Left ventricle myocardium inferior (tissue), 1 donor: ENCODE measurements around the gene MED10. TPM values are rescaled to one million over a fixed set of nuclear protein-coding genes. Genes with fewer than 3 reads are reported as not detected.

ENCODE experiments used
- DNase-seq: peaks from one replicate; pipeline ENCODE4 v3.0.0-alpha.2; 2020
- H3K27ac ChIP-seq: fragments of 200-600 bp; replicated peaks from 2 replicates; pipeline ENCODE4 v1.8.0; 2021
- H3K27me3 ChIP-seq: fragments of 200-600 bp; 2 replicates; pipeline ENCODE4 v1.8.0; 2021; ENCODE audit warnings: low read depth
- H3K36me3 ChIP-seq: fragments of 200-600 bp; 2 replicates; pipeline ENCODE4 v1.8.0; 2021
- H3K4me1 ChIP-seq: fragments of 200-600 bp; 2 replicates; pipeline ENCODE4 v1.8.0; 2021
- H3K4me3 ChIP-seq: fragments of 200-600 bp; 2 replicates; pipeline ENCODE4 v1.8.0; 2021; ENCODE audit warnings: mild to moderate bottlenecking, moderate library complexity
- H3K9me3 ChIP-seq: fragments of 200-600 bp; replicated peaks from 2 replicates; pipeline ENCODE4 v1.8.0; 2021
- intact Hi-C: fragments of 100-400 bp; cut with micrococcal nuclease; formaldehyde crosslinking; loops from one replicate; pipeline ENCODE4 v1.11.0; 2022
- total RNA-seq: library from RNA; stranded (reverse); fragmentation: NEBNext Ultra II Directional; extraction: Animal tissue kit (Norgen Biotek cat#: 25700); gene quantifications from one replicate; pipeline ENCODE4 v1.2.1, GENCODE V29; 2021
- TF ChIP-seq, protein P1 (sequence below): fragments of 200-600 bp; IDR thresholded peaks from 2 replicates; pipeline ENCODE4 v1.8.0; 2021; ENCODE audit warnings: antibody characterized with exemption, mild to moderate bottlenecking, borderline replicate concordance
- donor health status: DM: no; HTN: yes; CAD: no; lungs with severe emphysema.

The MED10 gene
- total RNA-seq, 1 donor from 2014 or later, result 26.3 TPM

DNA sequence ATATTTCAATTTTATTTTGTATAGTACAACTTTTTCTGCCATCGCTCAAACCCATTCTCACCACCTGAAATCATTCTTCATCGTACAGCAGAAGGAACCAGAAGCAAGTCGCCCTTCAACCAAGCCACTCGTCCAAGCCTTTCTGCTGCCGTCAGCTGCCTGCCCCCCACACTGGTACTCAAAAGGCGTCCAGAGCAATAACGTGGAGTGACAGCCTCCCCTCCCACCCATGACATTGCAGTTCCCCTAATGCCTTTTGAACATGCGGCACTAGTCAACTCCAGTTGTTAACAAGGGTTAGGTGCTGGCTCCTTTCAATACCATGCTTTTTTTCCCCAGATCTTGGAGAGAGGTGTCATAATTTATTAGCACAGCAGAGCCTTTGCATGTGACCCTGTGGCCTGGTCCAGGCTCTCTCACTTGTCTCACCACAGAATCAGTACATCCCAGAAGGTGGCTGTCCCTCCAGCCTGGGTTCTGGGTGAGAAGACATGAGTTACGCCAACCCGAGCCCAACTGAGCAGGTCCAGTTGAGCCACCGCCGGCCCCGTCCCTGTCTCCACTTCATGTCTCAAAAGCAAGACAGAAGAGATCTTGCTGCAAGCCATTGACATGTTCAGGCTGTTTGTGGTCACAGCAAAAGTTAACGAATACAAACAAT, 20.4 kb upstream of the MED10 start:
- TF ChIP-seq, protein P1, sequence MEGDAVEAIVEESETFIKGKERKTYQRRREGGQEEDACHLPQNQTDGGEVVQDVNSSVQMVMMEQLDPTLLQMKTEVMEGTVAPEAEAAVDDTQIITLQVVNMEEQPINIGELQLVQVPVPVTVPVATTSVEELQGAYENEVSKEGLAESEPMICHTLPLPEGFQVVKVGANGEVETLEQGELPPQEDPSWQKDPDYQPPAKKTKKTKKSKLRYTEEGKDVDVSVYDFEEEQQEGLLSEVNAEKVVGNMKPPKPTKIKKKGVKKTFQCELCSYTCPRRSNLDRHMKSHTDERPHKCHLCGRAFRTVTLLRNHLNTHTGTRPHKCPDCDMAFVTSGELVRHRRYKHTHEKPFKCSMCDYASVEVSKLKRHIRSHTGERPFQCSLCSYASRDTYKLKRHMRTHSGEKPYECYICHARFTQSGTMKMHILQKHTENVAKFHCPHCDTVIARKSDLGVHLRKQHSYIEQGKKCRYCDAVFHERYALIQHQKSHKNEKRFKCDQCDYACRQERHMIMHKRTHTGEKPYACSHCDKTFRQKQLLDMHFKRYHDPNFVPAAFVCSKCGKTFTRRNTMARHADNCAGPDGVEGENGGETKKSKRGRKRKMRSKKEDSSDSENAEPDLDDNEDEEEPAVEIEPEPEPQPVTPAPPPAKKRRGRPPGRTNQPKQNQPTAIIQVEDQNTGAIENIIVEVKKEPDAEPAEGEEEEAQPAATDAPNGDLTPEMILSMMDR, result no peak
- no peak overlapping the region for H3K4me3 ChIP-seq
- H3K27ac ChIP-seq, result no peak overlapping the region
- H3K27me3 ChIP-seq, result peaks cover 23% of the 10 kb centered on the region
- H3K4me1 ChIP-seq, result no peaks in the 10 kb centered on the region
- DNase-seq, result no peak
- intact Hi-C loops, result no loop called here
- peaks cover 6% of the 10 kb centered on the region for H3K9me3 ChIP-seq
- no peaks in the 10 kb centered on the region for H3K36me3 ChIP-seq

- H3K36me3 ChIP-seq, result no peaks in the 10 kb centered on the region
- H3K9me3 ChIP-seq, result peaks cover 6% of the 10 kb centered on the region
- H3K4me3 ChIP-seq, result no peak overlapping the region
- H3K27me3 ChIP-seq, result peaks cover 33% of the 10 kb centered on the region
- no peak for DNase-seq
- intact Hi-C loops, result no loop called here
- TF ChIP-seq, protein P1, result no peak
- no peak overlapping the region for H3K27ac ChIP-seq
- no peaks in the 10 kb centered on the region for H3K4me1 ChIP-seq
These were observed 19.4 kb upstream of the MED10 start for GRCh38 chr5:6397536-6398269.

DNA sequence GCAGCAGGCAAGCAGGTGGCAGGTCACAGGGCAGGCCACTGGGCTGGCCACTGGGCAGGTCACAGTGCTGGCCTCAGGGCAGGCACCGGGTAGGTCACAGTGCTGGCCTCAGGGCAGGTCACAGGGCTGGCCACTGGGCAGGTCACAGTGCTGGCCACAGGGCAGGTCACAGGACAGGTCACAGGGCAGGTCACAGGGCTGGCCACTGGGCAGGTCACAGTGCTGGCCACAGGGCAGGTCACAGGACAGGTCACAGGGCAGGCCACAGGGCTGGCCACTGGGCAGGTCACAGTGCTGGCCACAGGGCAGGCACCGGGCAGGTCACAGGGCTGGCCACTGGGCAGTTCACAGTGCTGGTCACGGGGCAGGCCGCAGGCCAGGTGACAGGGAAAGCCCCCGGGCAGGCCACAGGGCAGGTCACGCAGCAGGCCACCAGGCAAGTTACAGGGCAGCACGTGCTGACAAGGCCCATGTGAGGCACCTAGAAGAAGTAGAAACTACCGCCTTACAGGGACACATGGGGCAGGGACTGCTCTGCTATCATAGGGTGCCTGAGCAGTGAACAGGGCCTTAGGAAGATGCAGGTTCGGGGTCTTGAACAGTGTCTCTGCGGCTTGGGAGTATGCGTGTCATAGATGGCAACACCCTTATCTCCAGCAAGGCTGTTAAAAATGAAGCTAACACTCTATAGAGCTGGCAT, 18.6 kb upstream of the MED10 start:
- TF ChIP-seq, protein P1, result no peak
- no peak overlapping the region for H3K4me3 ChIP-seq
- intact Hi-C loops, result no loop called here
- no peak overlapping the region for H3K27ac ChIP-seq
- peaks cover 6% of the 10 kb centered on the region for H3K9me3 ChIP-seq
- peaks cover 40% of the 10 kb centered on the region for H3K27me3 ChIP-seq
- DNase-seq, result no peak
- no peaks in the 10 kb centered on the region for H3K36me3 ChIP-seq
- no peaks in the 10 kb centered on the region for H3K4me1 ChIP-seq

GRCh38 chr5:6396043-6396442, 17.7 kb upstream of the MED10 start:
- H3K4me3 ChIP-seq, result no peak overlapping the region
- peaks cover 6% of the 10 kb centered on the region for H3K9me3 ChIP-seq
- DNase-seq, result no peak
- no peaks in the 10 kb centered on the region for H3K4me1 ChIP-seq
- TF ChIP-seq, protein P1, result no peak
- intact Hi-C loops, result no loop called here
- peaks cover 45% of the 10 kb centered on the region for H3K27me3 ChIP-seq
- no peaks in the 10 kb centered on the region for H3K36me3 ChIP-seq
- H3K27ac ChIP-seq, result no peak overlapping the region

DNA sequence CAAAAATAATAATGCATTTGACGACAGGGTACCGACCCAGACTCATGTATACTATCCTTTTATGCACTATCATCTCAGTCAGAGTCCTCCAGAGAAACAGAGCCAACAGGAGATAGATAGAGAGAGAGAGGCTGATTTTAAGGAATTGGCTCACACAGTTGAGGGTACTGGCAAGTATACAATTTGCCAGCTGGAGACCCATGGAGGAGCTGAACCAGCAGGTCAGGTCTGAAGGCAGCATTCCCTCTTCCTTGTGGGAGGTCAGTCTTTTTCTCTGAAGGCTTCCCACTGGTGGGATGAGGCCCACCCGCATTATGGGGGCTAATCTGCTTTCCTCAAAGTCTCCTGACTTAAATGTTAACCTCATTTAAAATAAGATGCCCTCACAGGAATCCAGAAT, 17.3 kb upstream of the MED10 start:
- H3K36me3 ChIP-seq, result no peaks in the 10 kb centered on the region
- TF ChIP-seq, protein P1, result no peak
- H3K27me3 ChIP-seq, result peaks cover 49% of the 10 kb centered on the region
- H3K4me3 ChIP-seq, result no peak overlapping the region
- H3K4me1 ChIP-seq, result no peaks in the 10 kb centered on the region
- DNase-seq, result no peak
- intact Hi-C loops, result no loop called here
- H3K9me3 ChIP-seq, result peaks cover 6% of the 10 kb centered on the region
- H3K27ac ChIP-seq, result no peak overlapping the region
